Stimulated activated CD8-positive, alpha-beta memory T cell treated with anti-CD3 and anti-CD28 coated beads, Interleukin-7, amount 100 ng/mL, for 4 hours (primary cell): Measurements from ENCODE around the gene TEAD3.
A peak's percentile ranks its signal among the peaks of the same experiment; 100 is the strongest.

Experiments
- DNase-seq, 2 donors: peaks; one replicate each; pipeline ENCODE4 v3.0.0-alpha.2; 2020; ENCODE audit warnings: low read depth in 2 of 2

The TEAD3 gene

GRCh38 chr6:35475573-35475972 lies 21.3 kb downstream of the TEAD3 start:
- DNase-seq = no peak

- DNase-seq = no peak
These were observed 21.8 kb downstream of the TEAD3 start for GRCh38 chr6:35474942-35475570.

- DNase-seq = no peak
These were observed 22.5 kb downstream of the TEAD3 start for GRCh38 chr6:35474131-35474941.

- no peak for DNase-seq
These were observed 23.1 kb downstream of the TEAD3 start for GRCh38 chr6:35473850-35474130.

GRCh38 chr6:35473075-35473849 lies 23.6 kb downstream of the TEAD3 start:
- no peak for DNase-seq

GRCh38 chr6:35471836-35472345 lies 25.0 kb downstream of the TEAD3 start:
- DNase-seq = no peak

GRCh38 chr6:35470663-35471120 lies 26.2 kb downstream of the TEAD3 start:
- DNase-seq = no peak

GRCh38 chr6:35469751-35470662 lies 26.9 kb downstream of the TEAD3 start:
- DNase-seq = no peak

GRCh38 chr6:35468980-35469750 lies 27.7 kb downstream of the TEAD3 start:
- no peak for DNase-seq

GRCh38 chr6:35468181-35468979 lies 28.5 kb downstream of the TEAD3 start, which contains the start of gene RPL10A:
RPL10A (plus strand) TSS chr6:35468401; CDS start chr6:35468435, 34 bp downstream.
- peak; percentile 92 to 96 for DNase-seq

GRCh38 chr6:35465646-35466045 lies 31.2 kb downstream of the TEAD3 start:
- DNase-seq = no peak

- no peak for DNase-seq
These were observed 33.6 kb downstream of the TEAD3 start for GRCh38 chr6:35463292-35463691.

GRCh38 chr6:35461270-35461669 lies 35.6 kb downstream of the TEAD3 start:
- DNase-seq = no peak

- DNase-seq = no peak
These were observed 39.0 kb downstream of the TEAD3 start for GRCh38 chr6:35457907-35458306.

- no peak for DNase-seq
These were observed 42.3 kb downstream of the TEAD3 start for GRCh38 chr6:35454391-35455110.

- no peak for DNase-seq
These were observed 43.6 kb downstream of the TEAD3 start for GRCh38 chr6:35453236-35453635.

GRCh38 chr6:35452183-35453090 lies 44.4 kb downstream of the TEAD3 start, which contains the start of gene FANCE:
FANCE (plus strand) TSS chr6:35452338; CDS start chr6:35452546, 208 bp downstream.
- peak; percentile 80 to 84 for DNase-seq
